Endothelial cell of umbilical vein (primary cell): ENCODE data around the gene PKD2. TPM values are rescaled to one million over a fixed set of nuclear protein-coding genes. Genes with fewer than 3 reads are reported as not detected.

Source experiments
- BruUV-seq: library from RNA; stranded (reverse); fragments of 400-500 nt; replicated peaks from 2 replicates; lab custom pipeline; 2021; lab: Mats Ljungman, UMichigan
- CTCF ChIA-PET: fragments of 300-600, 350-600 bp; sonication (Branson Sonifier 250); formaldehyde crosslinking; loops from one replicate; lab custom pipeline; 2021; ENCODE audit warnings: antibody characterized with exemption, inconsistent platforms; lab: Charles Lee
- POLR2A ChIA-PET: fragments of 300-600, 350-600 bp; sonication (Branson Sonifier 250); formaldehyde crosslinking; loops from one replicate; lab custom pipeline; 2021; ENCODE audit warnings: antibody characterized with exemption, inconsistent platforms; lab: Charles Lee
- DNase-seq: peaks from one replicate; pipeline ENCODE4 v3.0.0-alpha.2; 2011; ENCODE audit warnings: low read depth, low spot score
- FAIRE-seq: peaks from 2 replicates; lab custom pipeline; 2011; peaks lifted over from hg19 to GRCh38; lab: Jason Lieb, UNC
- H2AFZ ChIP-seq: 2 replicates; pipeline ENCODE4 v1.6.0; 2012; ENCODE audit warnings: low read depth, low read length, control low read depth, inconsistent platforms
- H3K27ac ChIP-seq: 2 replicates; pipeline ENCODE4 v1.5.1; 2011; ENCODE audit warnings: low read depth, mild to moderate bottlenecking, control low read depth, low read length, moderate library complexity; ENCODE audit not compliant: insufficient read depth
- H3K27me3 ChIP-seq, 2 experiments: 2 replicates each; pipeline versions ENCODE4 v1.6.0 to v1.6.1; 2011; ENCODE audit warnings: low read length in 2 of 2, mixed read lengths in 1 of 2; ENCODE audit not compliant: control insufficient read depth in 2 of 2, insufficient read depth in 2 of 2
- H3K36me3 ChIP-seq, 2 experiments: 2 replicates in 1 of 2; 3 replicates in 1 of 2; pipeline ENCODE4 v1.5.1; 2011; ENCODE audit warnings: low read length in 2 of 2, mild to moderate bottlenecking in 1 of 2, moderate library complexity in 1 of 2; ENCODE audit not compliant: control insufficient read depth in 2 of 2, insufficient read depth in 2 of 2; ENCODE audit errors: extremely low read depth in 1 of 2
- H3K4me1 ChIP-seq: 3 replicates; pipeline ENCODE4 v1.5.1; 2011; ENCODE audit warnings: mild to moderate bottlenecking, low read length; ENCODE audit not compliant: control insufficient read depth, insufficient read depth; ENCODE audit errors: extremely low read depth
- H3K4me2 ChIP-seq: 2 replicates; pipeline ENCODE4 v1.6.1; 2011; ENCODE audit warnings: low read length, control low read depth, mixed read lengths; ENCODE audit not compliant: insufficient read depth
- H3K4me3 ChIP-seq, 3 experiments: fragments of 200-600 bp in 1 of 3; sonication (generic), shearing (Covaris generic) in 1 of 3; replicated peaks in 1 of 3; 2 replicates each; pipeline ENCODE4 v1.5.1; 2011 to 2016; ENCODE audit warnings: control low read depth in 3 of 3, low read length in 3 of 3, mild to moderate bottlenecking in 2 of 3, inconsistent platforms in 1 of 3, low read depth in 1 of 3, moderate library complexity in 1 of 3; ENCODE audit not compliant: insufficient read depth in 1 of 3
- H3K79me2 ChIP-seq: 2 replicates; pipeline ENCODE4 v1.6.0; 2012; ENCODE audit warnings: low read length, inconsistent platforms; ENCODE audit not compliant: control insufficient read depth, insufficient read depth
- H3K9ac ChIP-seq: replicated peaks from 2 replicates; pipeline ENCODE3; 2011; ENCODE audit warnings: low read length, control low read depth; ENCODE audit not compliant: insufficient read depth; ENCODE audit errors: extremely low read depth
- H3K9me1 ChIP-seq: replicated peaks from 3 replicates; pipeline ENCODE4 v1.6.0; 2011; ENCODE audit warnings: mild to moderate bottlenecking, low read length; ENCODE audit not compliant: control insufficient read depth, insufficient read depth; ENCODE audit errors: extremely low read depth
- H3K9me3 ChIP-seq: replicated peaks from 2 replicates; pipeline ENCODE4 v1.5.1; 2012; ENCODE audit warnings: low read length, inconsistent platforms; ENCODE audit not compliant: control insufficient read depth, insufficient read depth
- H4K20me1 ChIP-seq: replicated peaks from 2 replicates; pipeline ENCODE3; 2011; ENCODE audit warnings: mild to moderate bottlenecking, low read length; ENCODE audit not compliant: control insufficient read depth, insufficient read depth; ENCODE audit errors: extremely low read depth
- EZH2 ChIP-seq: IDR thresholded peaks from 2 replicates; pipeline ENCODE4 v1.6.1; 2012; ENCODE audit warnings: borderline replicate concordance, low read depth, mild to moderate bottlenecking, moderate library complexity, low read length, inconsistent platforms; ENCODE audit not compliant: severe bottlenecking
- FOS ChIP-seq: IDR thresholded peaks from 2 replicates; pipeline ENCODE4 v1.6.1; 2011; ENCODE audit warnings: mild to moderate bottlenecking, low read length, moderate library complexity, borderline replicate concordance; ENCODE audit not compliant: insufficient read depth
- GATA2 ChIP-seq: IDR thresholded peaks from 2 replicates; pipeline ENCODE4 v1.7.0; 2011; ENCODE audit warnings: low read depth, mild to moderate bottlenecking, moderate library complexity, mixed read lengths, low read length; ENCODE audit not compliant: insufficient read length, insufficient read depth
- JUN ChIP-seq: IDR thresholded peaks from 2 replicates; pipeline ENCODE4 v1.6.1; 2011; ENCODE audit warnings: borderline replicate concordance, low read depth; ENCODE audit not compliant: insufficient read length, insufficient read depth
- MYC ChIP-seq: IDR thresholded peaks from one replicate; pipeline ENCODE4 v1.6.1; 2011; ENCODE audit warnings: mild to moderate bottlenecking, low read depth, low read length
- POLR2A ChIP-seq: IDR thresholded peaks from 2 replicates; pipeline ENCODE4 v1.6.1; 2012; ENCODE audit warnings: low read depth, mild to moderate bottlenecking, control low read depth, low read length
- POLR2AphosphoS5 ChIP-seq: IDR thresholded peaks from 2 replicates; pipeline ENCODE4 v1.6.1; 2012; ENCODE audit warnings: low read depth, mild to moderate bottlenecking, control low read depth, low read length, moderate library complexity; ENCODE audit not compliant: insufficient read depth
- dilution Hi-C: fragments of 300-500 bp; cut with MboI; formaldehyde crosslinking; loops from one replicate; pipeline ENCODE4 v1.15.0; 2019; ENCODE audit warnings: low sequenced_read_pairs; ENCODE audit not compliant: extremely low pct_ligation_motif_present
- intact Hi-C: fragments of 100-400 bp; cut with micrococcal nuclease; formaldehyde crosslinking; loops from one replicate; pipeline ENCODE4 v1.10.0; 2022
- polyA plus RNA-seq, 4 experiments: library from polyadenylated mRNA; depleted of rRNA in 3 of 4; stranded (reverse) in 3 of 4; unstranded in 1 of 4; fragments of >200 nt; gene quantifications; 2 replicates each; pipeline versions ENCODE4 v1.2.1 to v1.2.3, GENCODE V29; 2011 to 2012; ENCODE audit warnings: missing spikeins in 1 of 4
- total RNA-seq: library from RNA; stranded (reverse); gene quantifications from 2 replicates; pipeline ENCODE4 v1.2.3, GENCODE V29; 2021
- TF ChIP-seq, protein P1 (sequence below), 2 donors: IDR thresholded peaks; 1 replicate in 1 of 2; 2 replicates in 1 of 2; pipeline ENCODE4 v1.5.1; 2011; ENCODE audit warnings: low read length in 2 of 2, mild to moderate bottlenecking in 2 of 2, moderate library complexity in 2 of 2, control low read depth in 1 of 2, inconsistent platforms in 1 of 2, low read depth in 1 of 2; ENCODE audit not compliant: insufficient read depth in 1 of 2; ENCODE audit errors: extremely low read depth in 1 of 2
- TF ChIP-seq, protein P2 (sequence below): IDR thresholded peaks from 2 replicates; pipeline ENCODE4 v1.6.1; 2011; ENCODE audit not compliant: insufficient read depth, insufficient read length

The PKD2 gene
- total and polyA plus RNA-seq, 2 donors (not counting 3 experiments of a cell fraction or from before 2014, with no cell fraction given): 23.1 to 27.0 TPM

DNA sequence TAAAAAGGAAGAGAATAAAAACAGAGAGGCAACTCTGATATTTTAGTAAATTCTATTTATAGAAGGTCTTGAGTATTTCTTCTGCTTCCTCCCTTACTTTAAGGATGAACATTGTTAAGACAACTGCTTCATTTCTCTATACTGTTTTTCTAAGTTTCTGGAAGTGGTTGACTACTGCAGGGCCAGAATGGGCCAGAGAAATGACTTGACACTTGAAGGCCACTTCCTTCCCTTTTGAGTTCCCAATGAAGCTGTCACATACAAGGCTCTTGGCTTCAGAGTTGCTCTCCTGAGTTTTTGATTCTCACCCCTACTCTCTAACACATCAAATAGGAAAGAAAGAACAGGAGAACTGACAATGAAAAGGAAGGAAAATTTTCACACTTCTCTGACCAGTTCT is 37.6 kb downstream of the PKD2 start:
- no peak overlapping the region for H3K4me3 ChIP-seq
- no peaks in the 10 kb centered on the region for H4K20me1 ChIP-seq
- H3K27ac ChIP-seq: no peak overlapping the region
- peaks cover 11% of the 10 kb centered on the region for H3K4me1 ChIP-seq
- dilution Hi-C loops (no loop called here), intact Hi-C loops (no loop called here)
- POLR2A ChIA-PET: no interaction called here
- CTCF ChIA-PET: interaction anchor here (2.0 kb wide), 1 partner anchor 12 kb away, joined by 8 read pairs; no protein-coding TSS in a partner anchor
- H3K9ac ChIP-seq: no peak overlapping the region
- H3K9me3 ChIP-seq: no peaks in the 10 kb centered on the region
- no peaks in the 10 kb centered on the region for H3K79me2 ChIP-seq
- no TSS peak for BruUV-seq
- H3K36me3 ChIP-seq: peaks cover 19 to 20% of the 10 kb centered on the region in 2 experiments
- no peak for DNase-seq
- peaks cover 5% of the 10 kb centered on the region for H3K9me1 ChIP-seq
- TF ChIP-seq MYC (no peak), FOS (no peak), GATA2 (no peak), POLR2A (no peak), JUN (no peak), POLR2AphosphoS5 (no peak), EZH2 (no peak)
- TF ChIP-seq, protein P1, sequence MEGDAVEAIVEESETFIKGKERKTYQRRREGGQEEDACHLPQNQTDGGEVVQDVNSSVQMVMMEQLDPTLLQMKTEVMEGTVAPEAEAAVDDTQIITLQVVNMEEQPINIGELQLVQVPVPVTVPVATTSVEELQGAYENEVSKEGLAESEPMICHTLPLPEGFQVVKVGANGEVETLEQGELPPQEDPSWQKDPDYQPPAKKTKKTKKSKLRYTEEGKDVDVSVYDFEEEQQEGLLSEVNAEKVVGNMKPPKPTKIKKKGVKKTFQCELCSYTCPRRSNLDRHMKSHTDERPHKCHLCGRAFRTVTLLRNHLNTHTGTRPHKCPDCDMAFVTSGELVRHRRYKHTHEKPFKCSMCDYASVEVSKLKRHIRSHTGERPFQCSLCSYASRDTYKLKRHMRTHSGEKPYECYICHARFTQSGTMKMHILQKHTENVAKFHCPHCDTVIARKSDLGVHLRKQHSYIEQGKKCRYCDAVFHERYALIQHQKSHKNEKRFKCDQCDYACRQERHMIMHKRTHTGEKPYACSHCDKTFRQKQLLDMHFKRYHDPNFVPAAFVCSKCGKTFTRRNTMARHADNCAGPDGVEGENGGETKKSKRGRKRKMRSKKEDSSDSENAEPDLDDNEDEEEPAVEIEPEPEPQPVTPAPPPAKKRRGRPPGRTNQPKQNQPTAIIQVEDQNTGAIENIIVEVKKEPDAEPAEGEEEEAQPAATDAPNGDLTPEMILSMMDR (IDR thresholded peaks at IDR 0.05; ENCODE audit: extremely low read depth in 1 of 2, insufficient read depth in 1 of 2, low read depth in 1 of 2, low read length in 2 of 2): no peak
- TF ChIP-seq, protein P2, sequence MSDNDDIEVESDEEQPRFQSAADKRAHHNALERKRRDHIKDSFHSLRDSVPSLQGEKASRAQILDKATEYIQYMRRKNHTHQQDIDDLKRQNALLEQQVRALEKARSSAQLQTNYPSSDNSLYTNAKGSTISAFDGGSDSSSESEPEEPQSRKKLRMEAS: no peak
- no peaks in the 10 kb centered on the region for H3K27me3 ChIP-seq
- FAIRE-seq: no peak
- no peak overlapping the region for H3K4me2 ChIP-seq
- H2AFZ ChIP-seq: no peak overlapping the region
